CD4-positive, alpha-beta T cell treated with Interleukin-12 subunit alpha and Interleukin-12 subunit beta, for 1 hour (primary cell): ENCODE data around the gene PAX7.
A peak's percentile ranks its signal among the peaks of the same experiment; 100 is the strongest.
"Not testable (repeated sequence)": the region's sequence is repeated elsewhere in the genome, so short reads cannot be mapped to it uniquely, and the experiment has no call there.

Source experiments
- DNase-seq: peaks from one replicate; pipeline ENCODE4 v3.0.0-alpha.2; 2020

Gene PAX7

GRCh38 chr1:18630511-18631495 lies at the start of gene PAX7:
PAX7 (plus strand) TSS chr1:18630846; CDS start chr1:18631604, 758 bp downstream.
- DNase-seq, result no peak

- DNase-seq, result peak; percentile 4
Observed at GRCh38 chr1:18581420-18581880, 49.2 kb upstream of the PAX7 start.

GRCh38 chr1:18582890-18583289 lies 47.8 kb upstream of the PAX7 start:
- no peak for DNase-seq

- DNase-seq, result no peak
Observed at GRCh38 chr1:18583326-18583941, 47.2 kb upstream of the PAX7 start.

- not testable (repeated sequence) for DNase-seq
Observed at GRCh38 chr1:18586016-18586415, 44.6 kb upstream of the PAX7 start.

- no peak for DNase-seq
Observed at GRCh38 chr1:18588093-18588492, 42.6 kb upstream of the PAX7 start.

GRCh38 chr1:18592368-18592767 lies 38.3 kb upstream of the PAX7 start:
- DNase-seq, result no peak

GRCh38 chr1:18597160-18598042 lies 33.2 kb upstream of the PAX7 start:
- peak; percentile 38 for DNase-seq

- no peak for DNase-seq
Observed at GRCh38 chr1:18599086-18599485, 31.6 kb upstream of the PAX7 start.

GRCh38 chr1:18599704-18600103 lies 30.9 kb upstream of the PAX7 start:
- no peak for DNase-seq

- no peak for DNase-seq
Observed at GRCh38 chr1:18602533-18603211, 28.0 kb upstream of the PAX7 start.

- no peak for DNase-seq
Observed at GRCh38 chr1:18603212-18603852, 27.3 kb upstream of the PAX7 start.

- no peak for DNase-seq
Observed at GRCh38 chr1:18606443-18607288, 24.0 kb upstream of the PAX7 start.

GRCh38 chr1:18607289-18607760 lies 23.3 kb upstream of the PAX7 start:
- DNase-seq, result no peak

GRCh38 chr1:18608534-18608933 lies 22.1 kb upstream of the PAX7 start:
- no peak for DNase-seq

- no peak for DNase-seq
Observed at GRCh38 chr1:18611311-18611710, 19.3 kb upstream of the PAX7 start.

- no peak for DNase-seq
Observed at GRCh38 chr1:18612073-18612472, 18.6 kb upstream of the PAX7 start.

GRCh38 chr1:18614069-18614735 lies 16.4 kb upstream of the PAX7 start:
- DNase-seq, result no peak

GRCh38 chr1:18618546-18619466 lies 11.8 kb upstream of the PAX7 start:
- DNase-seq, result no peak
